Measurements from ENCODE around the gene BIRC7. TPM values are rescaled to one million over a fixed set of nuclear protein-coding genes. Genes with fewer than 3 reads are reported as not detected.

The BIRC7 gene
- total RNA-seq, 1 donor from 2014 or later = 15.5 TPM

- intact Hi-C loops (cut with DNase I) = no loop called here
- no peaks in the 10 kb centered on the region for H3K9me3 ChIP-seq
- no peak for TF ChIP-seq CTCF (IDR thresholded peaks at IDR 0.05)
- ATAC-seq (no peak), DNase-seq (no peak)
- H3K36me3 ChIP-seq = peaks cover 87% of the 10 kb centered on the region
- peaks cover 11% of the 10 kb centered on the region for H3K4me1 ChIP-seq
- H3K27ac ChIP-seq = no peak overlapping the region
- no peaks in the 10 kb centered on the region for H3K27me3 ChIP-seq
- H3K4me3 ChIP-seq = no peak overlapping the region
Observed at GRCh38 chr20:63208346-63208909, 27.3 kb upstream of the BIRC7 start.

- intact Hi-C loops (cut with DNase I) = no loop called here
- H3K4me1 ChIP-seq = peaks cover 26% of the 10 kb centered on the region
- peaks cover 87% of the 10 kb centered on the region for H3K36me3 ChIP-seq
- no peak overlapping the region for H3K4me3 ChIP-seq
- TF ChIP-seq CTCF (IDR thresholded peaks at IDR 0.05) = no peak
- H3K27ac ChIP-seq = no peak overlapping the region
- DNase-seq (no peak), ATAC-seq (no peak)
- no peaks in the 10 kb centered on the region for H3K27me3 ChIP-seq
- H3K9me3 ChIP-seq = no peaks in the 10 kb centered on the region
Observed at GRCh38 chr20:63210011-63210605, 25.6 kb upstream of the BIRC7 start.

- Histone ChIP-seq H3K27ac (no peak overlapping the region), H3K4me1 (peaks cover 33% of the 10 kb centered on the region), H3K27me3 (no peaks in the 10 kb centered on the region), H3K36me3 (peaks cover 67% of the 10 kb centered on the region), H3K9me3 (no peaks in the 10 kb centered on the region), H3K4me3 (no peak overlapping the region)
- no peak for TF ChIP-seq CTCF (IDR thresholded peaks at IDR 0.05)
- ATAC-seq = no peak
- intact Hi-C loops (cut with DNase I) = no loop called here
- no peak for DNase-seq
Observed at GRCh38 chr20:63212393-63212730, 23.3 kb upstream of the BIRC7 start.

GRCh38 chr20:63212792-63213191, 22.9 kb upstream of the BIRC7 start:
- peaks cover 33% of the 10 kb centered on the region for H3K4me1 ChIP-seq
- no peak overlapping the region for H3K27ac ChIP-seq
- no peaks in the 10 kb centered on the region for H3K27me3 ChIP-seq
- intact Hi-C loops (cut with DNase I) = no loop called here
- H3K4me3 ChIP-seq = no peak overlapping the region
- DNase-seq (no peak), ATAC-seq (no peak)
- H3K36me3 ChIP-seq = peaks cover 63% of the 10 kb centered on the region
- TF ChIP-seq CTCF (IDR thresholded peaks at IDR 0.05) = no peak
- H3K9me3 ChIP-seq = no peaks in the 10 kb centered on the region

GRCh38 chr20:63214514-63214913, 21.2 kb upstream of the BIRC7 start:
- H3K4me3 ChIP-seq = peak overlapping the region; percentile 91
- H3K27ac ChIP-seq = no peak overlapping the region
- no peak for ATAC-seq

More at GRCh38 chr20:63214514-63214913, 21.2 kb upstream of the BIRC7 start:
- H3K27me3 ChIP-seq = no peaks in the 10 kb centered on the region
- intact Hi-C loops (cut with DNase I) = no loop called here
- peaks cover 46% of the 10 kb centered on the region for H3K36me3 ChIP-seq
- no peak for DNase-seq
- TF ChIP-seq CTCF (IDR thresholded peaks at IDR 0.05) = no peak
- peaks cover 33% of the 10 kb centered on the region for H3K4me1 ChIP-seq
- H3K9me3 ChIP-seq = no peaks in the 10 kb centered on the region
